Renal cortical epithelial cell (primary cell): ENCODE measurements around the gene TARDBP. TPM values are rescaled to one million over a fixed set of nuclear protein-coding genes. Genes with fewer than 3 reads are reported as not detected.
"Not testable (repeated sequence)": the region's sequence is repeated elsewhere in the genome, so short reads cannot be mapped to it uniquely, and the experiment has no call there.

Experiments
- DNase-seq: peaks from one replicate; pipeline ENCODE4 v3.0.0-alpha.2; 2011; ENCODE audit warnings: low read depth
- total RNA-seq: library from RNA; depleted of rRNA; stranded (reverse); fragments of >200 nt; gene quantifications from 2 replicates; pipeline ENCODE4 v1.2.3, GENCODE V29; 2014

Gene TARDBP
- 89.8 and 187 TPM in 2 replicates for total RNA-seq

- DNase-seq = peak; percentile 53
These were observed at the start of gene TARDBP for GRCh38 chr1:11012260-11013159. Gene TARDBP (plus strand): TSS chr1:11012654. CDS start chr1:11013728, 1,074 bp downstream.

- DNase-seq = no peak
These were observed 46.8 kb upstream of the TARDBP start for GRCh38 chr1:10965546-10966226.

GRCh38 chr1:10967090-10967489, 45.4 kb upstream of the TARDBP start:
- DNase-seq = no peak

- DNase-seq = no peak
These were observed 44.0 kb upstream of the TARDBP start for GRCh38 chr1:10968411-10968826.

GRCh38 chr1:10969267-10969970, 43.0 kb upstream of the TARDBP start:
- DNase-seq = no peak

- DNase-seq = no peak
These were observed 42.5 kb upstream of the TARDBP start for GRCh38 chr1:10969971-10970332.

- DNase-seq = no peak
These were observed 38.9 kb upstream of the TARDBP start for GRCh38 chr1:10973552-10973951.

GRCh38 chr1:10973956-10974881, 38.2 kb upstream of the TARDBP start:
- no peak for DNase-seq

- peak; percentile 81 for DNase-seq
These were observed 36.7 kb upstream of the TARDBP start for GRCh38 chr1:10975567-10976326.

- no peak for DNase-seq
These were observed 33.7 kb upstream of the TARDBP start for GRCh38 chr1:10978719-10979118.

- peak; percentile 37 for DNase-seq
These were observed 33.0 kb upstream of the TARDBP start for GRCh38 chr1:10979483-10979920.

- DNase-seq = peak; percentile 81
These were observed 32.3 kb upstream of the TARDBP start for GRCh38 chr1:10980094-10980577.

GRCh38 chr1:10980841-10981727, 31.4 kb upstream of the TARDBP start:
- no peak for DNase-seq

- no peak for DNase-seq
These were observed 25.9 kb upstream of the TARDBP start for GRCh38 chr1:10986525-10986890.

- DNase-seq = no peak
These were observed 24.5 kb upstream of the TARDBP start for GRCh38 chr1:10987840-10988417.

GRCh38 chr1:10989095-10989494, 23.4 kb upstream of the TARDBP start:
- DNase-seq = no peak

- DNase-seq = not testable (repeated sequence)
These were observed 22.4 kb upstream of the TARDBP start for GRCh38 chr1:10989920-10990516.

- DNase-seq = no peak
These were observed 21.6 kb upstream of the TARDBP start for GRCh38 chr1:10990828-10991227.
